Measurements from ENCODE around the gene HTT-AS. TPM values are rescaled to one million over a fixed set of nuclear protein-coding genes. Genes with fewer than 3 reads are reported as not detected.
"Not testable (repeated sequence)": the region's sequence is repeated elsewhere in the genome, so short reads cannot be mapped to it uniquely, and the experiment has no call there.

HTT-AS gene
- total RNA-seq, 2 experiments from 2014 or later: not detected

DNA sequence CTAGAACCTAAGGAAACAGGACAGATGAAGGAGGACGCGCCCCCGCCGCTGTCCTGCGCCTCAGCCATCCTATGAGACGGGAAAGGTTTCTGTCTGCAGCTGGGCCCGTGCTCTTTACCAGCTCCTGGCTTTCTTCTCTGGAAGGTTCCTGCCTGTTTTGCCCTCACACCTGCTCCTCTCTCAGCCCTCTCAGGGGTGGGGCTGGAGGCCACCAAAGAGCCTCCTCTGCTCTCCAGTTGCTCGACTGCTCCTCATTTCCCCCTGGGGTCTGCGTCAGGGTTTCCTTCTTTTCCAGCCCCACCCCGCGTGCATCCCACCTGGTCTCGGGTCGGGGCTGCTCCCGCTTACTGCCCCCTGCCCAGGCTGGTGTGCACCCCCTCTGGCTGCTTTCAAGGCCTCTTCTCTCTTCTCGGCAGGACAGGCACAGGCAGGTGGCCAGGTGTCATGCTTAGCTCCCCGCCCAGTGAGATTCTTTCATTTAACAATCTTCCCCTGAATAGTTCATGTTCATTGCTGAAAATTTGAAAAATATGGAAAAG is 4.6 kb downstream of the HTT-AS start:
- Mint-ChIP-seq H3K4me1 (ENCODE audit: low read depth) (no peaks in the 10 kb centered on the region), H3K27me3 (no peaks in the 10 kb centered on the region), H3K36me3 (no peaks in the 10 kb centered on the region), H3K27ac (no peak overlapping the region), H3K9me3 (no peaks in the 10 kb centered on the region), H3K4me3 (no peak overlapping the region)
- DNase-seq: no peak
- intact Hi-C loops (cut with micrococcal nuclease): no loop called here
- POLR2A ChIA-PET: no interaction called here
- CTCF ChIA-PET: interaction anchor here (1.4 kb wide), 1 partner anchor 32 kb away, joined by 3 read pairs; no protein-coding TSS in a partner anchor

DNA sequence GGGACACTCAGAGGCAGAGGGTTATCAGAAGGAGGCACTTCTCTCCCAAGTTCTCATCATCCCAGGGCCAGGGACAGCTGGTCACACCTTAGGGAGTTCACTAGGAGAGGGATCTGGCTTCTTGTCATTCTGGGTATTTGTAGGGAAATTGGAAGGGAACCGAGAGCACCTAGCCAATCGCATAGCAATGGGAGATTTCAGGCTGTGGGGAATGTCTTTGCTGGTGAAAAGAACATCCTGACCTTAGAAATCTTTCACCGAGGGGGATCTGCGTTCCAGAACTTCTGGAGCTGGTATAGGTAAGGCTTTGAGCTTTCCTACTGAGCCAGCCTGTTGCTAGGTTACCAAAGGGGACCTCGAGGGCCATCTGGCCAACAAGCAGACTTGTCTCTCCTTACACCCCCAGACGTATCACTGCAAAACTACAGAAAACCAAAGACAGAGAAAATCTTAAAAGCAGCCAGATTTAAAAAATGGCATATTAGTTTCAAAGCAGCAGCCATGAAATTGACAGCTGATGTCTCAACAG is 6.8 kb downstream of the HTT-AS start:
- intact Hi-C loops (cut with micrococcal nuclease): no loop called here
- Mint-ChIP-seq H3K27ac (no peak overlapping the region), H3K4me1 (ENCODE audit: low read depth) (no peaks in the 10 kb centered on the region), H3K27me3 (no peaks in the 10 kb centered on the region), H3K36me3 (no peaks in the 10 kb centered on the region), H3K9me3 (no peaks in the 10 kb centered on the region), H3K4me3 (no peak overlapping the region)
- ChIA-PET POLR2A (no interaction called here), CTCF (no interaction called here)
- no peak for DNase-seq

DNA sequence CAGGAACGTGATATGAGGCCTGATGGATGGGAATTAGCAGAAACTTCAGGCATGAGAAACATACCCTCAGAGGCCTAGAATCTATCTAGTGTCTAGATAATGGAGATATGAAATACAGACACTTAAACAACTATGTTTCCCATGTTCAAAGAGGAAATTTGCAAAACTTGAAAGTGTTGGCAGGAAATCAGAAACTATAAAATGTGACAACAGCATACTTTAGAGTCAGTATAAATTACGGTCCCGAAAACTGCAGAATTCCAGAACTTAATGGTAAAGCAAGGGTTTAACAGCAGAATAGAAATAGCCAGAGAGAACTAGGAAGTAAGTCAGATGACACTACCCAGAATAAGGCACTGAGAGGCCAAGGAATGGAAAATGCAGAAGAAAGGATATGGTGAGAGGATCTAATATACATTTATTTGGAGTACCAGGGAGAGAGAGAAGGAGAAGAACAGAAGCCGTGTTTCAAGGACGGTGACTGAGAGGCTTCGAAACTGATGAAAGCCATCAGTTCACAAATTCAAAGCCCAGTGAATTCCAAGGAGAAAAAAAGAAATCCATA is 7.4 kb downstream of the HTT-AS start:
- H3K36me3 Mint-ChIP-seq: no peaks in the 10 kb centered on the region
- CTCF ChIA-PET: no interaction called here
- intact Hi-C loops (cut with micrococcal nuclease): no loop called here
- POLR2A ChIA-PET: no interaction called here
- H3K27ac Mint-ChIP-seq: no peak overlapping the region
- H3K27me3 Mint-ChIP-seq: no peaks in the 10 kb centered on the region
- H3K4me1 Mint-ChIP-seq (ENCODE audit: low read depth): no peaks in the 10 kb centered on the region
- H3K9me3 Mint-ChIP-seq: no peaks in the 10 kb centered on the region
- H3K4me3 Mint-ChIP-seq: no peak overlapping the region
- no peak for DNase-seq

DNA sequence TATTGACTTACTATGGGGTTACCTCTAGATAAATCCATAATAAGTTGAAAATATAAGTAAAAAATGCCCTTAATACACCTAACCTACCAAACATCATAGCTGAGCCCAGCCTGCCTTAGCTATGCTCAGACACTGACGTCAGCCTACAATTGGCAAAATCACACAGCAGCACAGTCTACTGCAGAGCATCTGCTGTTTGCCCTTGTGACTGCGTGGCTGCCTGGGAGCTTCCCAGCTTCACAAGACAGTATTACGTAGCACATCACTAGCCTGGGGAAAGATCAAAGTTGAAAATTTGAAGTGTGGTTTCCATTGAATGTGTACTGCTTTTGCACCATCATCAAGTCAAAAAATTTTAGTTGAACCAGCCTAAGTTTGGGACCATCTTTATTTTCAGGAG is 8.8 kb downstream of the HTT-AS start:
- no peaks in the 10 kb centered on the region for H3K4me1 Mint-ChIP-seq (ENCODE audit: low read depth)
- no peak for DNase-seq
- intact Hi-C loops (cut with micrococcal nuclease): no loop called here
- ChIA-PET POLR2A (no interaction called here), CTCF (no interaction called here)
- H3K27ac Mint-ChIP-seq: no peak overlapping the region
- no peak overlapping the region for H3K4me3 Mint-ChIP-seq
- H3K27me3 Mint-ChIP-seq: peaks cover 2% of the 10 kb centered on the region
- no peaks in the 10 kb centered on the region for H3K9me3 Mint-ChIP-seq
- no peaks in the 10 kb centered on the region for H3K36me3 Mint-ChIP-seq

DNA sequence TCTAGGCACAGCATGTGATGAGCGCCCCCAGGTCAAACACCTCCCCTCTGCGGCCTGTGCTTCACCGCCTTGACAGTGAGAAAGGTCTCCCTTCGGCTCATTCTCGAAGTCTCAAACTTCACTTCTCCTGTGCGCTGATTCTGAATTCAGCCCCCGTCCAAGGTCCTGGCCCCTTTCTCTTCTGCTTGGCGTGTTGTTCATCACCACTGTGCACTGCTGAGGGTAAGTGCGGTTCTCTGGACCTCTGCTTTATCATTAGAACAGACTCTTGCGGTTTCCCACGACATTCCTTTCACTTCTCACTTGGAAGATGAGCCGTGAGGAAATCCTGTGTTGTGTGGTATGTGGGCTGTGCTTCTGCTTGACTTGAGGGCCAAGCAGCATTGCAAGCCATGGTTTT is 11.9 kb downstream of the HTT-AS start:
- intact Hi-C loops (cut with micrococcal nuclease): no loop called here
- H3K27me3 Mint-ChIP-seq: peaks cover 2% of the 10 kb centered on the region
- H3K36me3 Mint-ChIP-seq: no peaks in the 10 kb centered on the region
- ChIA-PET CTCF (interaction anchor here (1.2 kb wide), 1 partner anchor 84 kb away, joined by 3 read pairs; no protein-coding TSS in a partner anchor), POLR2A (no interaction called here)
- H3K4me3 Mint-ChIP-seq: no peak overlapping the region
- no peak overlapping the region for H3K27ac Mint-ChIP-seq
- no peaks in the 10 kb centered on the region for H3K4me1 Mint-ChIP-seq (ENCODE audit: low read depth)
- H3K9me3 Mint-ChIP-seq: no peaks in the 10 kb centered on the region
- no peak for DNase-seq

DNA sequence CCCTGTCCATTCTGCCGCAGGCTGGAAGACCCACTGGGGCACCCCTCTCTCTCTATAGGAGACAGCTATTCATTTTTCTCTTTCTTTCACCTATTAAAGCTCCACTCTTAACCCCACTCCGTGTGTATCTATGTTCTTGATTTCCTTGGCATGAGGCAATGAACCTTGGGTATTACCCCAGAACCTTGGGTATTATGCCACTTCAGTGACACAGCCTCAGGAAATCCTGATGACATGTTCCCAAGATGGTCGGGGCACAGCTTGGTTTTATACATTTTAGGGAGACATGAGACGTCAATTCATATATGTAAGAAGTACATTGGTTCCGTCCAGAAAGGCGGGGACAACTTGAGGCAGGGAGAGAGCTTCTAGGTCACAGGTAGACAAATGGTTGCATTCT is 13.4 kb downstream of the HTT-AS start:
- POLR2A ChIA-PET: no interaction called here
- H3K36me3 Mint-ChIP-seq: no peaks in the 10 kb centered on the region

DNA sequence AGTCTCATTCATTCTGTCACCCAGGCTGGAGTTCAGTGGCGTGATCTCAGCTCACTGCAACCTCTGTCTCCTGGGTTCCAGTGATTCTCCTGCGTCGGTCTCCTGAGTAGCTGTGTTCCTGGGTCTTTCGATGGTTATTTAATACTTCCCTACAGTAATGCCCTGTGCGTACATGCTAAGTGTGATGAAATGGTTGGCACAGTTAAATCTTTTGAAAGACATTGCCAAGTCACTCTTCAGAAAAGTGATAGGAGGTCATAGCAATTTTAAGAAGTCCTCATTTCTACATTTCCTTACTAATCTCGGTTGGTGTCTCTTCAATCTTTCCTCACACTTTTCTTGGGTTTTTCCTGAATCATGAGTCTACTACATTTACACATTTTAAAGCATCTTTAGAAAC is 14.4 kb downstream of the HTT-AS start:
- intact Hi-C loops (cut with micrococcal nuclease): no loop called here
- H3K36me3 Mint-ChIP-seq: peaks cover 3% of the 10 kb centered on the region
- POLR2A ChIA-PET: no interaction called here
- H3K4me3 Mint-ChIP-seq: no peak overlapping the region
- no peak for DNase-seq
- H3K4me1 Mint-ChIP-seq (ENCODE audit: low read depth): no peaks in the 10 kb centered on the region
- peaks cover 16% of the 10 kb centered on the region for H3K9me3 Mint-ChIP-seq
- H3K27me3 Mint-ChIP-seq: peaks cover 2% of the 10 kb centered on the region
- CTCF ChIA-PET: no interaction called here
- no peak overlapping the region for H3K27ac Mint-ChIP-seq

More for the DNA sequence above, 13.4 kb downstream of the HTT-AS start:
- CTCF ChIA-PET: interaction anchor here (1.2 to 2.0 kb wide), 2 partner anchors 12 to 19 kb away, joined by 3 to 6 read pairs; no protein-coding TSS in a partner anchor
- no peak overlapping the region for H3K27ac Mint-ChIP-seq
- peaks cover 2% of the 10 kb centered on the region for H3K27me3 Mint-ChIP-seq
- intact Hi-C loops (cut with micrococcal nuclease): no loop called here
- peaks cover 9% of the 10 kb centered on the region for H3K9me3 Mint-ChIP-seq
- DNase-seq: no peak
- H3K4me3 Mint-ChIP-seq: no peak overlapping the region
- no peaks in the 10 kb centered on the region for H3K4me1 Mint-ChIP-seq (ENCODE audit: low read depth)

DNA sequence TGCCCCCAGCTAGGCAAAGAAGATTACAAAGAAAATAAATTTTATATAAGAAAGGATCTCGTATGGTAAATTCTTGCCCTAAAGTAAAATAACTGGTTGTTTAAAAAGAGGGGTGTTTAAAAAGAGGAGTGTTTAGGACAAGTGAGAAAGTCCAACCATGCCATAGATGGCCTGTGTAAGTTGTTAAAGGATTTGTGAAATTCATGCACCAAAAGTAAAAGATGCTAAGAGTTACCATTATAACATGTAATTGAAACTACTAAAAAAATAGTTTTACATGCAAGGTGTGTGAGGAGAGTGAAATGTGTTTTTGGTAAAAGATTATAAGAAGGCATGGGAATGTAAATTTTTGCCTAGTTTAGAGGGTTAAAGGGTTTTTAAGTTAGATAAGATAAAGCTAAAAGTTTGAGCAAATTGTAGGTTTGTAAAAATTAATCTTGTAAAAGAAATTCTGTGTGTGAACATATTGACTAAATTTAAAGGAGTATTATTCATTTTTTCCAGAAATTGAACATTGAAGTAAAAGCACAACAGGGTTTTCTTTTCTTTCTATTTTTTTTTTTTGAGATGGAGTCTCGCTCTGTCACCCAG is 20.1 kb downstream of the HTT-AS start:
- H3K4me1 Mint-ChIP-seq (ENCODE audit: low read depth): no peaks in the 10 kb centered on the region
- H3K4me3 Mint-ChIP-seq: no peak overlapping the region
- H3K36me3 Mint-ChIP-seq: peaks cover 6% of the 10 kb centered on the region
- H3K27ac Mint-ChIP-seq: no peak overlapping the region
- no peak for DNase-seq
- no peaks in the 10 kb centered on the region for H3K27me3 Mint-ChIP-seq
- intact Hi-C loops (cut with micrococcal nuclease): no loop called here
- POLR2A ChIA-PET: no interaction called here
- H3K9me3 Mint-ChIP-seq: peaks cover 20% of the 10 kb centered on the region
- CTCF ChIA-PET: interaction anchor here (1.6 kb wide), 1 partner anchor 75 kb away, joined by 4 read pairs; no protein-coding TSS in a partner anchor

DNA sequence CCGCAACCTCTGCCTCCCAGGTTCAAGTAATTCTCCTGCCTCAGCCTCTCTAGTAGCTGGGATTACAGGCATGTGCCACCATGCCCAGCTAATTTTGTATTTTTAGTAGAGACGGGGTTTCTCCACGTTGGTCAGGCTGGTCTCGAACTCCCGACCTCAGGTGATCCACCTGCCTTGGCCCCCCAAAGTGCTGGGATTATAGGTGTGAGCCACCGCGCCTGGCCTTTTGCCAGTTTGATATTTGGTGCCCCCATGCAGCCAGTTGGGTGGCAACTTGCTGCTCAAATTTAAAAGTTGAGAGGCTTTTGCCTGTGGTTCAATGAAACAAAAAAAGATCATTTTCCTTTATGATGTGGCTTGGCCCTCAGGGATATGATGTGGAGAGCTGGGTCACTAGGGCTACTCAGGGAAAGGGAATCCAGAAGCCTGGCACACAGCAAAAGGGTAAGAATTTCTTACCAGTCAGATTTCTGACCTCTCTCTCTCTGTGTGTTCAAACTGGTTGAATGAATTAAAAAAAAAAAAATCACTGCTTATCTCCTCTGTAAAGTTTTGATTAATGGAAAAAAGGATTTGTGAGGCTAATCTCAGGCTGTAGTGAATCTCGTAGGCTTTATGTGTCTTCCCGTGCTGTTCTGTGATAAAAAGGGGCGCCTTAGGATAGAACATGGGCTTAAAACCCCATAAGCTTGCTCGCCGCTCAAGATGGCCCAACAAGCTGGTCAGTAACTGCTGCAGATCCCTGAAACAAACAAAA is 23.0 kb downstream of the HTT-AS start:
- peaks cover 14% of the 10 kb centered on the region for H3K4me1 Mint-ChIP-seq (ENCODE audit: low read depth)
- H3K27ac Mint-ChIP-seq; H3K27me3 Mint-ChIP-seq; H3K4me3 Mint-ChIP-seq; POLR2A ChIA-PET; H3K36me3 Mint-ChIP-seq; DNase-seq; intact Hi-C loops (cut with micrococcal nuclease): not testable (repeated sequence)
- H3K9me3 Mint-ChIP-seq: peaks cover 15% of the 10 kb centered on the region
- CTCF ChIA-PET: interaction anchor here (0.5 kb wide), 1 partner anchor 454 kb away, joined by 3 read pairs; no protein-coding TSS in a partner anchor

DNA sequence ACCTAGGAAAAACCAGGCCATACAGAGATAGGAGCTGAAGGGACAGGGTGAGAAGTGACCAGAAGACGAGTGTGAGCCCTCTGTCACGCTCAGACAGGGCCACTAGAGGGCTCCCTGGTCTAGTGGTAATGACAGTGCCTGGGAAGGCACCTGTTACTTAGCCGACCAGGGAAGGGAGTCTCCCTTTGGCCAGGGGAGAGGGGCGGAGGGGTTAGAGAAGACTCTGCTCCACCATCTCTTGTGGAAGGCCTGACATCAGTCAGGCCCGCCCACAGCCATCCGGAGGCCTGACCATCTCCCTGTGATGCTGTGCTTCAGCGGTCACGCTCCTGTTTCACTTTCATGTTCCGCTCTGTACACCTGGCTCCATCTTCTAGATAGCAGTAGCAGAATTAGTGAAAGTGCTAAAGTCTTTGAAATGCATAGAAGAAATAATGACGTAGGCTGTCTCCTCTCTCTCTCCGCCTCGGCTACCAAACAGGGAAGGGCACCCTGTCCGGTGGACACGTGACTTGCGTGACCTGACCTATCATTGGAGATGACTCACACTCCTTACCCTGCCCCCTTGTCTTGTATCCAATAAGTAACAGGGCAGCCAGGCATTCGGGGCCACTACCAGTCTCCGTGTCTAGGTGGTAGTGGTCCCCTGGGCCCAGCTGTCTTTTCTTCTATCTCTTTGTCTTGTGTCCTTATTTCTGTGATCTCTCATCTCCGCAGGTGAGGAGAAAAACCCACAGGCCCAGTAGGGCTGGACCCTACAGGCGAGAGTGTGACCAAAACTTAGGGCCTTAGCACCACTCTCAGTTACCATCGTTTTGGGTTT is 26.7 kb downstream of the HTT-AS start:
- H3K27ac Mint-ChIP-seq: peak overlapping the region; percentile 79
- peak overlapping the region; percentile 68 for H3K4me3 Mint-ChIP-seq
- ChIA-PET CTCF (interaction anchor here (0.6 to 1.4 kb wide), 6 partner anchors 8 to 102 kb away, joined by 3 to 7 read pairs (median 4); no protein-coding TSS in a partner anchor), POLR2A (interaction anchor here (0.7 kb wide), 1 partner anchor 688 kb away, joined by 3 read pairs; no protein-coding TSS in a partner anchor)
- DNase-seq: peak; percentile 93
- H3K4me1 Mint-ChIP-seq (ENCODE audit: low read depth): peaks cover 38% of the 10 kb centered on the region
- peaks cover 2% of the 10 kb centered on the region for H3K27me3 Mint-ChIP-seq
- H3K9me3 Mint-ChIP-seq: peaks cover 7% of the 10 kb centered on the region
- intact Hi-C loops (cut with micrococcal nuclease): loop anchor here (1.0 to 10.0 kb wide), 7 partner anchors 27 to 395 kb away; partner anchors contain the start of genes HGFAC, HTT and HTT-AS
- H3K36me3 Mint-ChIP-seq: peaks cover 6% of the 10 kb centered on the region

DNA sequence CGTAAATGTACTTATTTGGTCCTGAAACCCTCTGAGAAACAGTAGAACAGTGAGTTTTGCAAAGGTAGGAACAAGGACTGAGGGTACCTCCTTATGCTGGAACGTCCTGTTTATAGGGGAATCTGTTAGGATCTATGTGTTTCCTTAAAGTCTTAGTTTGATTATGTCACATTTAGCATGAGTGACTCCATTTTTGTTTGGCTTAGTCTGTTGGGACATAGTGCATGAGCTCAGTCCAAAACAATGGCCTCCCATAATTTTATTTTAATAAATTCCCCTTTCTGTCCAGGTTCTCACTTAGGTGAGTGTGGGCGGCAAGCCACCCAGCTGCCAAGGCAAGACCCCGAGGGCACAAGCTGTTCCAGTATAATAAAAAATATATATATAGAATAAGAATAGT is 27.7 kb downstream of the HTT-AS start:
- H3K36me3 Mint-ChIP-seq: peaks cover 6% of the 10 kb centered on the region
- H3K9me3 Mint-ChIP-seq: peaks cover 7% of the 10 kb centered on the region
- peaks cover 48% of the 10 kb centered on the region for H3K4me1 Mint-ChIP-seq (ENCODE audit: low read depth)
- ChIA-PET POLR2A (interaction anchor here (1.0 kb wide), 1 partner anchor 33 kb away, joined by 3 read pairs; no protein-coding TSS in a partner anchor), CTCF (interaction anchor here (0.6 to 2.1 kb wide), 7 partner anchors 9 to 103 kb away, joined by 3 to 8 read pairs (median 5); no protein-coding TSS in a partner anchor)
- H3K4me3 Mint-ChIP-seq: no peak overlapping the region
- intact Hi-C loops (cut with micrococcal nuclease): loop anchor here (1.0 to 10.0 kb wide), 7 partner anchors 28 to 396 kb away; partner anchors contain the start of genes HGFAC, HTT and HTT-AS
- no peak for DNase-seq
- H3K27me3 Mint-ChIP-seq: peaks cover 4% of the 10 kb centered on the region
- H3K27ac Mint-ChIP-seq: no peak overlapping the region
